T-cell (primary cell): ENCODE data around the gene ST14. TPM values are rescaled to one million over a fixed set of nuclear protein-coding genes. Genes with fewer than 3 reads are reported as not detected.
"Not testable (repeated sequence)": the region's sequence is repeated elsewhere in the genome, so short reads cannot be mapped to it uniquely, and the experiment has no call there.

Experiments used
- ATAC-seq, 4 experiments: fragments of 200-7000 bp in 3 of 4; fragments of 150-1000 bp in 1 of 4; cut with Tn5 transposase; replicated peaks in 1 of 4; 1 replicate in 3 of 4; 2 replicates in 1 of 4; pipeline ENCODE4 v1.10.0; 2021; ENCODE audit warnings: moderate library complexity in 3 of 4, mild to moderate bottlenecking in 2 of 4, moderate number of reproducible peaks in 1 of 4
- CTCF ChIA-PET, 2 donors: fragments of 300-600 bp; sonication (Branson Sonifier 250); formaldehyde crosslinking; loops; one replicate each; lab custom pipeline; 2022; ENCODE audit warnings: antibody characterized with exemption in 2 of 2; lab: Charles Lee
- POLR2A ChIA-PET, 2 donors: fragments of 300-600 bp; sonication (Branson Sonifier 250); formaldehyde crosslinking; loops; one replicate each; lab custom pipeline; 2022; ENCODE audit warnings: antibody characterized with exemption in 2 of 2; lab: Charles Lee
- DNase-seq, 35 experiments: peaks; one replicate each; pipeline versions ENCODE4 v3.0.0 to v3.0.0-alpha.2; 2013 to 2023
- H3K27ac ChIP-seq: one replicate; pipeline ENCODE4 v1.5.1; 2013; ENCODE audit warnings: low read length
- H3K27me3 ChIP-seq, 2 experiments: replicated peaks in 1 of 2; 1 replicate in 1 of 2; 2 replicates in 1 of 2; pipeline versions ENCODE4 v1.6.1 to v1.7.0; 2013; ENCODE audit warnings: low read length in 1 of 2, mixed read lengths in 1 of 2; ENCODE audit not compliant: control insufficient read depth in 2 of 2, insufficient read depth in 2 of 2; ENCODE audit errors: extremely low read depth in 1 of 2
- H3K36me3 ChIP-seq, 2 donors: 1 replicate in 1 of 2; 2 replicates in 1 of 2; pipeline versions ENCODE4 v1.6.1 to v1.7.0; 2013; ENCODE audit warnings: low read length in 1 of 2; ENCODE audit not compliant: control insufficient read depth in 2 of 2, insufficient read depth in 1 of 2; ENCODE audit errors: extremely low read depth in 1 of 2
- H3K4me1 ChIP-seq, 2 experiments: 1 replicate in 1 of 2; 2 replicates in 1 of 2; pipeline versions ENCODE4 v1.6.1 to v1.7.0; 2013; ENCODE audit warnings: low read length in 2 of 2, mixed read lengths in 1 of 2; ENCODE audit not compliant: insufficient read depth in 2 of 2, control insufficient read depth in 1 of 2; ENCODE audit errors: extremely low read depth in 1 of 2
- H3K4me3 ChIP-seq, 2 donors: 1 replicate in 1 of 2; 2 replicates in 1 of 2; pipeline versions ENCODE4 v1.5.1 to v1.7.0; 2013; ENCODE audit warnings: mild to moderate bottlenecking in 2 of 2, low read length in 1 of 2, moderate library complexity in 1 of 2; ENCODE audit not compliant: control insufficient read depth in 1 of 2; ENCODE audit errors: extremely low read depth in 1 of 2
- H3K9me3 ChIP-seq: 2 replicates; pipeline ENCODE4 v1.7.0; 2013
- H3K27ac Mint-ChIP-seq, 2 donors: one replicate each; pipeline ENCODE4 v1.8.0; 2020 to 2021; ENCODE audit warnings: mild to moderate bottlenecking in 2 of 2, mixed read lengths in 2 of 2
- H3K27me3 Mint-ChIP-seq, 2 donors: one replicate each; pipeline ENCODE4 v1.8.0; 2021 to 2022; ENCODE audit warnings: mixed read lengths in 2 of 2
- H3K36me3 Mint-ChIP-seq: one replicate; pipeline ENCODE4 v1.8.0; 2021; ENCODE audit warnings: mixed read lengths
- H3K4me1 Mint-ChIP-seq, 3 donors: one replicate each; pipeline ENCODE4 v1.8.0; 2020 to 2022; ENCODE audit warnings: mixed read lengths in 3 of 3, mild to moderate bottlenecking in 1 of 3
- H3K4me3 Mint-ChIP-seq, 3 donors: one replicate each; pipeline ENCODE4 v1.8.0; 2020 to 2022; ENCODE audit warnings: mild to moderate bottlenecking in 3 of 3, mixed read lengths in 3 of 3, moderate library complexity in 3 of 3
- H3K9me3 Mint-ChIP-seq, 3 donors: one replicate each; pipeline ENCODE4 v1.8.0; 2020 to 2022; ENCODE audit warnings: mixed read lengths in 3 of 3
- WGBS: methylation state at CpG from one replicate; pipeline ENCODE4 v1.1.5; 2013; ENCODE audit warnings: missing lambda C conversion rate; ENCODE audit not compliant: insufficient coverage; 5-methylcytosine and 5-hydroxymethylcytosine counted together
- total RNA-seq, 35 experiments: library from RNA in 6 of 35; stranded (reverse) in 6 of 35; fragments of 120-200 nt in 1 of 35; gene quantifications; one replicate each; pipeline versions ENCODE4 v1.2.1 to v1.2.4 and lab custom pipeline; 2013 to 2026

ST14 gene
- total RNA-seq, 5 donors from 2014 or later (not counting 1 experiment from before 2014, with no cell fraction given), result 0.49 to 1.5 (median 0.82) TPM

DNA sequence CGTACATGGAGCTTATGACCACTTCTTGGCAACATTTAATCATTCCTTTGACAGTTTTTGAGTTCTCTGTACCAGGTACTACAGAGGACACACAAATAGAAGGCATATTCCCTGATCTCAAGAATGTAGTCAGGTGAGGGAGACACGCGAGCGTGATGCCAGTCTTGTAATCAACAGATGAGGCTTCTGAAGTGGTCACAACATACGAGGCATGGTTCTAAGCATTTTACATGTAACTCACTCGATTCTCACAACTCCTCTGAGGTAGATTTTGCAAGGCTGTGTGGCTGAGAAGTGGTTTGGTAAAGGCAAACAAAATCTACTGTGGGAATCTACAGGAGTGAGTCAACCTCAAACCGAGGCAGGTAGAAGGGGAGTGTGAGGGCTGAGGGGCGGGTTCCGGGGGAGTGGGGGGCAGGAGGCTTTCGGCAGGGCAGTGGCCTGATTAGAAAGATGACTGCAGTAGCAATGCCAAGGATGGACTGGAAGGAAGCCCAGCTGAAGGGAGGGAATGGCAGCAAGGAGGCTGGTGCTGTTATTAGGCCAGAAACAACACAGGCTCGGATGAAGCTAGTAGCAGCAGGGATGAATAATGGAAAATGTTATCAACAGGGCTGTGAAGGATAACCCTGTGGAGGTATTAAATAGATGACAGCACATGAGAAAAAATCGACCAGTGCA is 63.8 kb downstream of the ST14 start:
- peak in 1 of 4 experiments; percentile 46 for ATAC-seq
- H3K27ac ChIP-seq, result no peak overlapping the region
- H3K4me3 ChIP-seq, result no peak overlapping the region
- H3K27me3 ChIP-seq, result no peaks in the 10 kb centered on the region
- Mint-ChIP-seq H3K36me3 (peaks cover 8% of the 10 kb centered on the region), H3K27ac (peak overlapping the region; percentile 19 to 56), H3K27me3 (no peaks in the 10 kb centered on the region), H3K4me1 (peaks cover 7 to 18% (median 14%) of the 10 kb centered on the region in 3 donors), H3K4me3 (no peak overlapping the region), H3K9me3 (no peaks in the 10 kb centered on the region)
- CTCF ChIA-PET, result no interaction called here
- POLR2A ChIA-PET, result no interaction called here
- H3K9me3 ChIP-seq, result no peaks in the 10 kb centered on the region
- peak in 1 of 35 experiments; percentile 8 for DNase-seq
- no peaks in the 10 kb centered on the region for H3K36me3 ChIP-seq
- whole genome bisulfite sequencing, result 77% methylated on average over 8 of the region's 12 CpGs
- H3K4me1 ChIP-seq, result no peaks in the 10 kb centered on the region

DNA sequence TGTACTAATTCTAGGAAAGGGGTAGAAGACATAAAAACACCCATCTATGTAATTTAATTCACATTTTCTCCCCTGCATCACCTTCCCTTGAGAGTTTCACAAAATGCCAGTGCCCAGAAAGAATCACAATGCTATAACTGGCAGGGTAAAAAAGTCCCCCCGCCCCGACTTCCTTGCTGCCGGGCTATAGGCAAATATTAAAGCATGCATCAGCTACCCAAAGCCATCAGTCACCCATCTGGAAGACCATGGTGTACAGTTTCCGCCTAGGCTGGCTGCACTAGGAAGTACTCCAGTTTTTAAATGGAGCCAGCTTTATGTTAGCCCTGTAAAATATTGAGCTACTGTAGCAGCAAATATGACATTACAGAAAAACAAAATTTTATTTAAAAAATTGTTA is 67.8 kb downstream of the ST14 start:
- DNase-seq (no peak), ATAC-seq (no peak)
- H3K27ac Mint-ChIP-seq, result peak overlapping the region in 1 of 2 donors; percentile 6
- no peaks in the 10 kb centered on the region for H3K27me3 Mint-ChIP-seq
- no peaks in the 10 kb centered on the region for H3K9me3 ChIP-seq
- no peak overlapping the region for H3K4me3 Mint-ChIP-seq
- POLR2A ChIA-PET, result no interaction called here
- H3K27me3 ChIP-seq, result no peaks in the 10 kb centered on the region
- H3K36me3 Mint-ChIP-seq, result peaks cover 12% of the 10 kb centered on the region
- no peaks in the 10 kb centered on the region for H3K9me3 Mint-ChIP-seq
- no peaks in the 10 kb centered on the region for H3K4me1 ChIP-seq
- no peak overlapping the region for H3K27ac ChIP-seq
- 100% methylated on average over 2 of the region's 4 CpGs for WGBS
- H3K4me3 ChIP-seq, result no peak overlapping the region
- H3K36me3 ChIP-seq, result peaks cover 0 to 7% of the 10 kb centered on the region in 2 donors
- CTCF ChIA-PET, result no interaction called here
- peaks cover 7 to 17% (median 14%) of the 10 kb centered on the region in 3 donors for H3K4me1 Mint-ChIP-seq

GRCh38 chr11:130233486-130233885 is 73.9 kb downstream of the ST14 start:
- H3K4me1 ChIP-seq, CTCF ChIA-PET: not testable (repeated sequence)

DNA sequence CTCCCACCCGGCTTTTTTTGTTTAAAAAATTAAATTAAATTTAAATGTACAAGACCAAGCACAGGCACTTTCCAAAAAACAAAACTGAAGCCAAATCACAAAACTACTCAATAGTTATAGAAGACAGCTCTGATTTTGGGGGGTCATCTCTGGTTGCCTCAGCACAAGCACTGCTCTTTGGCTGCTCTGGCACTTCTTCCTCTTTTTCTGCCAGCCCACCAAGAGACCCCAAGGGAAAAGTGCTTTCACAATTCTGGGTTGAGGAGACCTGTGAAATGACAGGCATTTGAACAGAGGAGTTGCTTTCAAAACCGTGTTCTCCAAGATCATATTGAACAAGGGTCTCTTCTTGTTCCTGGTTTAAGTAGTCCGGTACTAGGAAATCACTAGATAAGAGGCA is 74.3 kb downstream of the ST14 start:
- WGBS, result no CpG with 5 or more reads among the region's 3 CpGs
- CTCF ChIA-PET, H3K27me3 Mint-ChIP-seq, H3K27ac ChIP-seq, H3K27ac Mint-ChIP-seq, H3K9me3 ChIP-seq, ATAC-seq, DNase-seq, H3K4me3 Mint-ChIP-seq, H3K4me1 ChIP-seq, H3K9me3 Mint-ChIP-seq, H3K4me3 ChIP-seq, POLR2A ChIA-PET, H3K27me3 ChIP-seq, H3K4me1 Mint-ChIP-seq: not testable (repeated sequence)
- H3K36me3 Mint-ChIP-seq, result peaks cover 38% of the 10 kb centered on the region
- peaks cover 0 to 43% of the 10 kb centered on the region in 2 donors for H3K36me3 ChIP-seq

More at GRCh38 chr11:130233486-130233885, 73.9 kb downstream of the ST14 start:
- H3K4me3 ChIP-seq, H3K27me3 ChIP-seq, H3K27ac ChIP-seq, H3K9me3 Mint-ChIP-seq, DNase-seq, H3K4me1 Mint-ChIP-seq, ATAC-seq, H3K4me3 Mint-ChIP-seq, H3K9me3 ChIP-seq, POLR2A ChIA-PET, H3K27me3 Mint-ChIP-seq, H3K27ac Mint-ChIP-seq: not testable (repeated sequence)
- peaks cover 34% of the 10 kb centered on the region for H3K36me3 Mint-ChIP-seq
- peaks cover 0 to 40% of the 10 kb centered on the region in 2 donors for H3K36me3 ChIP-seq

DNA sequence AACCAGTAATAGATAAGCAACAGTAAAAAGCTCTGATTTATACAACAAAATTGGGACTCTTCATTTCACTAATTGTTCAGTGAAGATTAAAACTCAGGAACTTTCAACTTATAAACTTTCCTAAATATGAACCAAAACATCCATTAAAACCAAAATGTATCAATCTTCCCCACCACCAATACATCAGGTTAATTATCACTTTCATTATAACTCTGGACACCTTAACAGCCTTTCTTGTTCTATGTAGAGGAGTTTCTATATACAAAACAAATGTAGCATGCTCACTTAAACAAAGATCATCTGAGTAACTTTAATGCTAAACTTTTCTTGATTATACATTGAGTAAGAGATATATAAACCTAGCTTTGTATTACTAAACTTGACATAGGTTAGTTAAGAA is 74.7 kb downstream of the ST14 start:
- H3K4me1 Mint-ChIP-seq, result no peaks in the 10 kb centered on the region
- ATAC-seq, result no peak

DNA sequence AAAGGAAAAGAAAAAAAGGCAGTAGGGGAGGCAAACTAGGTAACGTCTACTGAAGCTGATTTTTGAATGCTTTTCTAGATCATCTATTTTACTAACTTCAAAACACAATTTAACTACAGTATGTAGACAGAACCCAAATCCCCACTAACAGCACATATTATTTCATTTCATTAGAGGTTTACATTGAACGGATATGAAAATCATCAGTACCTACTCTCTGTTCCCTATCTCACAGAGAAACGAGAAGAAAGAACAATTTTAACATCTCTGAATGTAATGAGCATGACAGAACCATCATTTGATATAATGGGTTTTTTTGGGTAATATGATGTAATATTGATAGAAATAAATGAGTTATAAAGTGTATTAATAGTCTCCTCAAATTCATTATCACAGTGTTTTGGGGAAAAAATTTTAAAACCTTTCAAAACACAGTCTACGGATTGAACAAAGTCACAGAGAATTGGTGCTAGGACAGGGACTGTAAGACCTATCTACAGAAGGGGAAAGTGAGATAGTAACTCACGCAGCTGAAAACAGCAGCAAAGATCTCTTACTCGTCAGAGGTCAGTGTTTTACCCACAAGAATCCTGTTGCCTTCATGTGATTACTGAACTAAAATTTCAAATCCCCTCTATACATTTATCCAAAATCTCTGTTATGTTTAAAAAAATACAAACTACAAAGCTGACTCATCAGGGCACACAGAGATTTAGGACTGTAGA is 77.9 kb downstream of the ST14 start:
- POLR2A ChIA-PET, result no interaction called here
- CTCF ChIA-PET, result no interaction called here
- Histone ChIP-seq H3K4me3 (no peak overlapping the region), H3K36me3 (peaks cover 0 to 41% of the 10 kb centered on the region in 2 donors), H3K27ac (no peak overlapping the region), H3K9me3 (no peaks in the 10 kb centered on the region), H3K27me3 (no peaks in the 10 kb centered on the region), H3K4me1 (no peaks in the 10 kb centered on the region)
- Mint-ChIP-seq H3K27me3 (no peaks in the 10 kb centered on the region), H3K4me1 (peaks cover 0 to 4% (median 0%) of the 10 kb centered on the region in 3 donors), H3K9me3 (no peaks in the 10 kb centered on the region), H3K27ac (no peak overlapping the region), H3K4me3 (no peak overlapping the region), H3K36me3 (peaks cover 49% of the 10 kb centered on the region)
- ATAC-seq (no peak), DNase-seq (no peak)
- WGBS, result no CpG with 5 or more reads among the region's 6 CpGs

More for the DNA sequence above, 74.7 kb downstream of the ST14 start:
- Mint-ChIP-seq H3K9me3 (no peaks in the 10 kb centered on the region), H3K36me3 (peaks cover 42% of the 10 kb centered on the region), H3K4me3 (no peak overlapping the region), H3K27ac (no peak overlapping the region), H3K27me3 (no peaks in the 10 kb centered on the region)
- peaks cover 0 to 47% of the 10 kb centered on the region in 2 donors for H3K36me3 ChIP-seq
- no peak for DNase-seq
- no peaks in the 10 kb centered on the region for H3K9me3 ChIP-seq
- H3K27me3 ChIP-seq, result no peaks in the 10 kb centered on the region
- H3K4me3 ChIP-seq, result no peak overlapping the region
- H3K27ac ChIP-seq, result no peak overlapping the region
- no peaks in the 10 kb centered on the region for H3K4me1 ChIP-seq
- ChIA-PET CTCF (no interaction called here), POLR2A (no interaction called here)
